Body of pancreas (tissue), 4 donors: ENCODE measurements around the gene FBXL17. TPM values are rescaled to one million over a fixed set of nuclear protein-coding genes. Genes with fewer than 3 reads are reported as not detected.

Experiments
- ATAC-seq: fragments of 150-250 bp; one replicate; pipeline ENCODE4 v1.9.1; 2016
- DNase-seq, 4 donors: peaks; one replicate each; pipeline ENCODE4 v3.0.0-alpha.2; 2019
- H3K27ac ChIP-seq, 4 donors: fragments of 200-600 bp; sonication (generic); 1 replicate in 3 of 4; 2 replicates in 1 of 4; pipeline versions ENCODE4 v1.5.1 to v1.6.1; 2016 to 2019; ENCODE audit warnings: mild to moderate bottlenecking in 1 of 4, mixed read lengths in 1 of 4, moderate library complexity in 1 of 4
- H3K27me3 ChIP-seq, 2 donors: fragments of 200-600 bp; sonication (generic); one replicate each; pipeline ENCODE4 v1.6.0; 2016; ENCODE audit warnings: mild to moderate bottlenecking in 1 of 2
- H3K36me3 ChIP-seq, 2 donors: fragments of 200-600 bp; sonication (generic); replicated peaks in 1 of 2; 2 replicates each; pipeline ENCODE4 v1.5.1; 2016; ENCODE audit warnings: low read depth in 2 of 2; ENCODE audit not compliant: insufficient read depth in 1 of 2
- H3K4me1 ChIP-seq: fragments of 200-600 bp; sonication (generic); one replicate; pipeline ENCODE4 v1.6.0; 2016
- H3K4me3 ChIP-seq, 2 donors: fragments of 200-600 bp; sonication (generic); 1 replicate in 1 of 2; 2 replicates in 1 of 2; pipeline ENCODE4 v1.5.1; 2016 to 2019
- H3K9me3 ChIP-seq, 3 donors: fragments of 200-600 bp; sonication (generic); 1 replicate in 2 of 3; 2 replicates in 1 of 3; pipeline ENCODE4 v1.5.1; 2016
- POLR2A ChIP-seq, 3 donors: fragments of 450-650 bp; IDR thresholded peaks; one replicate each; pipeline ENCODE4 v1.6.1; 2016; ENCODE audit warnings: antibody characterized with exemption in 3 of 3, mild to moderate bottlenecking in 2 of 3
- WGBS, 2 donors: methylation state at CpG; one replicate each; pipeline ENCODE4 v1.1.5; 2017; 5-methylcytosine and 5-hydroxymethylcytosine counted together
- intact Hi-C: fragments of 100-400 bp; cut with DNase I; formaldehyde crosslinking; loops from one replicate; pipeline ENCODE4 v1.15.1; 2023
- total RNA-seq, 2 donors: library from RNA; depleted of rRNA; stranded (reverse); fragments of >200 nt; gene quantifications; one replicate each; pipeline ENCODE4 v1.1.0, GENCODE V29; 2016
- TF ChIP-seq, protein P1 (sequence below), 7 experiments: fragments of 450-650 bp in 4 of 7; fragments of 200-600 bp in 3 of 7; sonication (generic) in 3 of 7; IDR thresholded peaks; one replicate each; pipeline ENCODE4 v1.5.1; 2016 to 2019; ENCODE audit warnings: antibody characterized with exemption in 7 of 7

The FBXL17 gene
- total RNA-seq, 2 donors from 2014 or later = 5.3 to 13.5 TPM

DNA sequence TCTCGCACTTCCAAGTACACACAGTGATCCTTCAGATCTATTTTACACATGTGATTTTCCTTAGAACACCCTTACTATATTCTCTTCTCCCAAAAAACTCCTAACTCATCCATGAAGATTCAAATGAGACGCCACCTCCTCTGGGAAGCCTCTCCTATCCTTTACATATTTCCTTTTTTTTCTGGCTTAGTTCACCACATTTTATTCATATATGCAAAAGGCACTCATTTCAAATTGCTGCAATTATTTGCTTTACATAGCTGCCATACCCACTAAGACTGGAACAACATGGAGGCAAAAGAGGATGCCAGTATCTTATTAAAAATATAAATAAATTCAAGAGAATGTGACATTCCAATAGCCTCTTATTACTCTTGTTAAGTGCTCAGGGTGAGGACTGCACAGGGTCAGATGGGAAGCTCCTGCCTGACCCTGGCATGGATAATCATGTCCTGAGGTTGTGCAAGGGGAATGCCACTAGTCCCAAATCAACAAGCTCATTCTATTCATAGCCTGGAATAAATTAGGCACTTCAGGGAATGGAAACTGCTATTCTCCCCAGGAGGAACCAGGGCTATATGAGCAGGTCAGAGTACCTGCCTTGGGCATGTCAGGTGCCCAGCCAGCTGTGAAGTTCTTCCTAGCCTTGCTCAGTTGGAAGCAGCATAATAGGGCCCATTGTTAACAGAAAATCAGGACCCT, 262.9 kb downstream of the FBXL17 start:
- no peak for DNase-seq
- no peak for TF ChIP-seq POLR2A (IDR thresholded peaks at IDR 0.05)
- TF ChIP-seq, protein P1, sequence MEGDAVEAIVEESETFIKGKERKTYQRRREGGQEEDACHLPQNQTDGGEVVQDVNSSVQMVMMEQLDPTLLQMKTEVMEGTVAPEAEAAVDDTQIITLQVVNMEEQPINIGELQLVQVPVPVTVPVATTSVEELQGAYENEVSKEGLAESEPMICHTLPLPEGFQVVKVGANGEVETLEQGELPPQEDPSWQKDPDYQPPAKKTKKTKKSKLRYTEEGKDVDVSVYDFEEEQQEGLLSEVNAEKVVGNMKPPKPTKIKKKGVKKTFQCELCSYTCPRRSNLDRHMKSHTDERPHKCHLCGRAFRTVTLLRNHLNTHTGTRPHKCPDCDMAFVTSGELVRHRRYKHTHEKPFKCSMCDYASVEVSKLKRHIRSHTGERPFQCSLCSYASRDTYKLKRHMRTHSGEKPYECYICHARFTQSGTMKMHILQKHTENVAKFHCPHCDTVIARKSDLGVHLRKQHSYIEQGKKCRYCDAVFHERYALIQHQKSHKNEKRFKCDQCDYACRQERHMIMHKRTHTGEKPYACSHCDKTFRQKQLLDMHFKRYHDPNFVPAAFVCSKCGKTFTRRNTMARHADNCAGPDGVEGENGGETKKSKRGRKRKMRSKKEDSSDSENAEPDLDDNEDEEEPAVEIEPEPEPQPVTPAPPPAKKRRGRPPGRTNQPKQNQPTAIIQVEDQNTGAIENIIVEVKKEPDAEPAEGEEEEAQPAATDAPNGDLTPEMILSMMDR (IDR thresholded peaks at IDR 0.05) = no peak
- WGBS, 2 donors = 97% methylated on average over 2 of the region's 2 CpGs
- Histone ChIP-seq H3K4me3 (no peak overlapping the region), H3K27ac (no peak overlapping the region), H3K27me3 (no peaks in the 10 kb centered on the region), H3K4me1 (no peaks in the 10 kb centered on the region), H3K9me3 (no peaks in the 10 kb centered on the region), H3K36me3 (no peaks in the 10 kb centered on the region)
- intact Hi-C loops = no loop called here
- ATAC-seq = no peak

DNA sequence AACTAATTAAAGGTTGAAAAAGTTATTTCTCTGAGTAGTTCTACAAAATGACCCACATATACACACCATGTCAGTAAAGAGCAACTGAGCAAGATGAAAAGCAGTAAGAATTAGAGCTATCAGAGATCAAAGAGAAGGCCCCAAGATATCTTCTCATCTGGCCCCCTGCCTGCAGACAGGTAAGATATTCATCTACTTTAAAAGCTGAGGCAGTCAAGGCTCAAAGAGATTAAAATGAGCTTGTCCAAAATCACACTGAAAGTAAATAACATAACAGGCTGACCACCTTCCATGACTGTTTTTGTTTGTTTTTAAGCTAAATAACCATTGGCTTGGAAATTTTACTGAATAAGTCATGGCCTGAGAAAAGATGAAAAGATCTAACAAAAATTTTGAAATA, 266.2 kb downstream of the FBXL17 start:
- Histone ChIP-seq H3K4me1 (no peaks in the 10 kb centered on the region), H3K27ac (no peak overlapping the region), H3K27me3 (no peaks in the 10 kb centered on the region), H3K4me3 (no peak overlapping the region), H3K36me3 (no peaks in the 10 kb centered on the region), H3K9me3 (no peaks in the 10 kb centered on the region)
- no peak for ATAC-seq
- intact Hi-C loops = no loop called here
- TF ChIP-seq, protein P1 (IDR thresholded peaks at IDR 0.05) = no peak
- TF ChIP-seq POLR2A (IDR thresholded peaks at IDR 0.05) = no peak
- DNase-seq = no peak

DNA sequence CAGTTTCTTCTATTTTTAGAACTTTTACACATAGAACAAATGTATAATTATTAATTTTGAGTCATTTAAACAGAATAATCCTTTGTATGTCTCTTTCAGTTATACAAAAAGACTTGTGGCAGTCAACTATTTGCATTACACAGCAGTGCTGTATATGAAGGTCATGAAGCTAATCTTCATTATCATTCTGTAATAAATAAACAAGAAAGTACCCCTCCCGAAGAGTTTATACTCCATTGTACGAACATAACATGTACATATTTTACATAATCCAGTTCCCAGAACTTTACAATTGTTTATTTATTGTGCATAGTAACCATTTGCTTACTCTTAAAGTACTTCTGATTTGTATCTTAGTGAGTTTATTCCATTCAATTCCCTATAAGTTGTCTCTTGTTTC, 267.9 kb downstream of the FBXL17 start:
- Histone ChIP-seq H3K36me3 (no peaks in the 10 kb centered on the region), H3K27ac (no peak overlapping the region), H3K4me1 (no peaks in the 10 kb centered on the region), H3K27me3 (no peaks in the 10 kb centered on the region), H3K4me3 (no peak overlapping the region), H3K9me3 (no peaks in the 10 kb centered on the region)
- no peak for ATAC-seq
- no peak for DNase-seq
- 72 to 79% methylated on average over 2 of the region's 2 CpGs for WGBS, 2 donors
- intact Hi-C loops = no loop called here
- TF ChIP-seq POLR2A (IDR thresholded peaks at IDR 0.05) = no peak
- TF ChIP-seq, protein P1 (IDR thresholded peaks at IDR 0.05) = no peak

DNA sequence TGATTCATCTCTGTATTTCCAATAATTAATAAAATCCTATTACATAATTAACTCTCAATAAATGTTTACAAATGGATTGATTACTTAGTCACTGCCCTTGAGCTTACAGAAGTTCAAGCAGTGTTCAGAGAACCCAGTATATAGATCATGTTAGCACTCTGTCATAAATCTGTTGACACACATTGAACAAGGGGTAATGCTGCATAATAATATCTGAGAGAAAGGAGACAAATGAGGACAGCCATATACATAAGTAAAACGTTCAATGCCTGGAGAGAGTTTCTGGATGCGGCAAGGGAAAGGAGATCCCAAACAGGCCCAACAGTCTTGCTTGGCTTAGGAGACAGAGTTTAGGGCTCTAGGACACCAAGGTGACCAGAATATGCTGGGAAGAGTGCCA, 270.2 kb downstream of the FBXL17 start:
- no peak for TF ChIP-seq POLR2A (IDR thresholded peaks at IDR 0.05)
- TF ChIP-seq, protein P1 (IDR thresholded peaks at IDR 0.05) = no peak
- DNase-seq (no peak), ATAC-seq (no peak)
- Histone ChIP-seq H3K27ac (no peak overlapping the region), H3K4me3 (no peak overlapping the region), H3K27me3 (no peaks in the 10 kb centered on the region), H3K36me3 (no peaks in the 10 kb centered on the region), H3K9me3 (no peaks in the 10 kb centered on the region), H3K4me1 (no peaks in the 10 kb centered on the region)
- 59 to 66% methylated on average over 2 of the region's 2 CpGs for WGBS, 2 donors
- intact Hi-C loops = no loop called here

DNA sequence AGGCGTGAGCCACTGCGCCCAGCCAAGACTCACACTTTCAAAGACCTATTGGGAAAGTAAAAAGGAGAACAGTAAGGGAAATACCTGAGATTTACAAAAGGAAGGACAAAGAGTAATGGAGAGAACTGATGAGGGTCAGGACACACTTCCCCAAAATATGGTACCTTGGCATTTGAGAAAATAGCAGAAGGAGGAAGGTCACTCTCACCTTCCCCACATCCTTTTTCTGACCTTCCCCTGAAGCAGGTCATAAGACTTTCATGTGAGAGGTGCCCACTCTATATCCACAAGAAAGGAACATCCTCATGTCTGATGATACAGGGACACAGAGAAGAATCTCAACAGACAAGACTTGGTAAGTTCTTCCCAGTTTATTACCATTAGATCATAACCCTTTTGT, 272.8 kb downstream of the FBXL17 start:
- ATAC-seq = no peak
- 97 to 100% methylated on average over 2 of the region's 2 CpGs for WGBS, 2 donors

More for the DNA sequence above, 272.8 kb downstream of the FBXL17 start:
- Histone ChIP-seq H3K27me3 (no peaks in the 10 kb centered on the region), H3K4me1 (no peaks in the 10 kb centered on the region), H3K27ac (no peak overlapping the region), H3K36me3 (no peaks in the 10 kb centered on the region), H3K4me3 (no peak overlapping the region), H3K9me3 (no peaks in the 10 kb centered on the region)
- DNase-seq = no peak
- TF ChIP-seq, protein P1 (IDR thresholded peaks at IDR 0.05) = no peak
- TF ChIP-seq POLR2A (IDR thresholded peaks at IDR 0.05) = no peak
- intact Hi-C loops = no loop called here
